OCI-LY1 (cell line): ENCODE results near the gene ZNF200.

Experiments
- H2AFZ ChIP-seq: fragments of 200-600 bp; sonication (generic), shearing (Covaris generic); 2 replicates; pipeline ENCODE4 v1.6.0; 2014; ENCODE audit warnings: antibody characterized with exemption, mild to moderate bottlenecking, low read length
- H3F3A ChIP-seq: fragments of 200-600 bp; sonication (generic), shearing (Covaris generic); 2 replicates; pipeline ENCODE4 v1.6.0; 2014; ENCODE audit warnings: mild to moderate bottlenecking, antibody characterized with exemption, low read length, moderate library complexity; ENCODE audit not compliant: insufficient read depth
- H3K27ac ChIP-seq: fragments of 200-600 bp; sonication (generic); 2 replicates; pipeline ENCODE4 v1.5.1; 2014; ENCODE audit warnings: low read length, mixed run types, mild to moderate bottlenecking, low read depth; ENCODE audit not compliant: poor library complexity, severe bottlenecking
- H3K27me3 ChIP-seq: fragments of 200-600 bp; sonication (generic); 2 replicates; pipeline ENCODE4 v1.6.0; 2014; ENCODE audit warnings: antibody characterized with exemption, mild to moderate bottlenecking, low read length, moderate library complexity; ENCODE audit not compliant: insufficient read depth
- H3K36me3 ChIP-seq: fragments of 200-600 bp; sonication (generic); 2 replicates; pipeline ENCODE4 v1.6.1; 2014; ENCODE audit warnings: mild to moderate bottlenecking, antibody characterized with exemption, low read length, moderate library complexity, mixed read lengths; ENCODE audit not compliant: insufficient read depth
- H3K4me1 ChIP-seq: fragments of 200-600 bp; sonication (generic); 2 replicates; pipeline ENCODE4 v1.5.1; 2014; ENCODE audit warnings: mild to moderate bottlenecking, low read length, moderate library complexity; ENCODE audit not compliant: insufficient read depth, severe bottlenecking
- H3K4me2 ChIP-seq: fragments of 200-600 bp; sonication (generic), shearing (Covaris generic); 2 replicates; pipeline ENCODE4 v1.6.1; 2014; ENCODE audit warnings: low read length
- H3K4me3 ChIP-seq: fragments of 200-600 bp; sonication (generic); 2 replicates; pipeline ENCODE4 v1.5.1; 2014; ENCODE audit warnings: low read length, low read depth, mild to moderate bottlenecking, mixed read lengths; ENCODE audit not compliant: poor library complexity, severe bottlenecking
- H3K79me2 ChIP-seq: fragments of 200-600 bp; shearing (Covaris generic); 2 replicates; pipeline ENCODE4 v1.6.1; 2016; ENCODE audit warnings: mixed run types, low read length, mixed read lengths; ENCODE audit not compliant: insufficient read depth
- H3K9ac ChIP-seq: fragments of 200-600 bp; sonication (generic), shearing (Covaris generic); 2 replicates; pipeline ENCODE4 v1.6.1; 2014; ENCODE audit warnings: mild to moderate bottlenecking, low read length, mixed read lengths
- H3K9me2 ChIP-seq: fragments of 200-600 bp; sonication (generic), shearing (Covaris generic); 2 replicates; pipeline ENCODE4 v1.6.1; 2014; ENCODE audit warnings: low read depth, mild to moderate bottlenecking, low read length, mixed read lengths
- H3K9me3 ChIP-seq: fragments of 200-600 bp; shearing (Covaris generic); 2 replicates; pipeline ENCODE4 v1.6.1; 2014; ENCODE audit warnings: low read length, mixed read lengths
- H4K20me1 ChIP-seq: fragments of 200-600 bp; sonication (generic), shearing (Covaris generic); 2 replicates; pipeline ENCODE4 v1.6.0; 2016; ENCODE audit warnings: mild to moderate bottlenecking, low read length; ENCODE audit not compliant: insufficient read depth
- EZH2 ChIP-seq: fragments of 200-600 bp; sonication (generic), shearing (Covaris generic); IDR thresholded peaks from 2 replicates; pipeline ENCODE4 v1.8.0; 2017; ENCODE audit warnings: borderline replicate concordance, mixed run types, mild to moderate bottlenecking, antibody characterized with exemption, low read length, moderate library complexity, mixed read lengths
- TF ChIP-seq, protein P1 (sequence below): fragments of 200-600 bp; sonication (generic), shearing (Covaris generic); IDR thresholded peaks from 2 replicates; pipeline ENCODE4 v1.5.1; 2017; ENCODE audit warnings: mild to moderate bottlenecking, antibody characterized with exemption, low read length, moderate library complexity, mixed read lengths

Gene ZNF200

GRCh38 chr16:3242709-3243108, 7.8 kb upstream of the ZNF200 start:
- Histone ChIP-seq H3K4me1 (no peaks in the 10 kb centered on the region), H3K9me2 (no peaks in the 10 kb centered on the region), H4K20me1 (no peaks in the 10 kb centered on the region), H3K4me2 (no peak overlapping the region), H3K36me3 (no peaks in the 10 kb centered on the region), H3K9me3 (no peaks in the 10 kb centered on the region), H3K4me3 (no peak overlapping the region), H3K27ac (no peak overlapping the region), H2AFZ (no peak overlapping the region), H3K79me2 (no peaks in the 10 kb centered on the region), H3K9ac (no peak overlapping the region), H3K27me3 (no peaks in the 10 kb centered on the region; the same call in 1 of the 2 replicates), H3F3A (no peaks in the 10 kb centered on the region)
- no peak for TF ChIP-seq EZH2
- TF ChIP-seq, protein P1, sequence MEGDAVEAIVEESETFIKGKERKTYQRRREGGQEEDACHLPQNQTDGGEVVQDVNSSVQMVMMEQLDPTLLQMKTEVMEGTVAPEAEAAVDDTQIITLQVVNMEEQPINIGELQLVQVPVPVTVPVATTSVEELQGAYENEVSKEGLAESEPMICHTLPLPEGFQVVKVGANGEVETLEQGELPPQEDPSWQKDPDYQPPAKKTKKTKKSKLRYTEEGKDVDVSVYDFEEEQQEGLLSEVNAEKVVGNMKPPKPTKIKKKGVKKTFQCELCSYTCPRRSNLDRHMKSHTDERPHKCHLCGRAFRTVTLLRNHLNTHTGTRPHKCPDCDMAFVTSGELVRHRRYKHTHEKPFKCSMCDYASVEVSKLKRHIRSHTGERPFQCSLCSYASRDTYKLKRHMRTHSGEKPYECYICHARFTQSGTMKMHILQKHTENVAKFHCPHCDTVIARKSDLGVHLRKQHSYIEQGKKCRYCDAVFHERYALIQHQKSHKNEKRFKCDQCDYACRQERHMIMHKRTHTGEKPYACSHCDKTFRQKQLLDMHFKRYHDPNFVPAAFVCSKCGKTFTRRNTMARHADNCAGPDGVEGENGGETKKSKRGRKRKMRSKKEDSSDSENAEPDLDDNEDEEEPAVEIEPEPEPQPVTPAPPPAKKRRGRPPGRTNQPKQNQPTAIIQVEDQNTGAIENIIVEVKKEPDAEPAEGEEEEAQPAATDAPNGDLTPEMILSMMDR, result no peak

- H3K4me3 ChIP-seq, result no peak overlapping the region
- no peaks in the 10 kb centered on the region for H3K79me2 ChIP-seq
- H3K36me3 ChIP-seq, result no peaks in the 10 kb centered on the region
- no peak overlapping the region for H3K9ac ChIP-seq
- peaks cover 3% of the 10 kb centered on the region; the same call in 1 of the 2 replicates for H3K9me3 ChIP-seq
- no peak overlapping the region for H3K27ac ChIP-seq
- H3K4me1 ChIP-seq, result no peaks in the 10 kb centered on the region
- no peak overlapping the region for H3K4me2 ChIP-seq
- no peak for TF ChIP-seq EZH2
- TF ChIP-seq, protein P1, result no peak
- no peaks in the 10 kb centered on the region for H3F3A ChIP-seq
- H4K20me1 ChIP-seq, result no peaks in the 10 kb centered on the region
- H2AFZ ChIP-seq, result no peak overlapping the region
- no peaks in the 10 kb centered on the region for H3K9me2 ChIP-seq
- H3K27me3 ChIP-seq, result no peaks in the 10 kb centered on the region; the same call in 1 of the 2 replicates
Measured at GRCh38 chr16:3241761-3242160, 6.8 kb upstream of the ZNF200 start.

- no peaks in the 10 kb centered on the region for H3F3A ChIP-seq
- H3K36me3 ChIP-seq, result peaks cover 28% of the 10 kb centered on the region
- H2AFZ ChIP-seq, result no peak overlapping the region
- H3K9ac ChIP-seq, result no peak overlapping the region
- TF ChIP-seq, protein P1, result no peak
- no peak for TF ChIP-seq EZH2
- H3K27ac ChIP-seq, result no peak overlapping the region
- H3K4me2 ChIP-seq, result no peak overlapping the region
- H3K9me2 ChIP-seq, result no peaks in the 10 kb centered on the region
- no peaks in the 10 kb centered on the region for H3K79me2 ChIP-seq
- no peaks in the 10 kb centered on the region for H3K27me3 ChIP-seq
- H4K20me1 ChIP-seq, result no peaks in the 10 kb centered on the region
- H3K4me3 ChIP-seq, result no peak overlapping the region
- peaks cover 14% of the 10 kb centered on the region for H3K4me1 ChIP-seq
- H3K9me3 ChIP-seq, result peaks cover 9% of the 10 kb centered on the region; the same call in 1 of the 2 replicates
Measured at GRCh38 chr16:3235856-3236669, 1.1 kb upstream of the ZNF200 start.
